Neural cell (in vitro differentiated cells): ENCODE measurements around the gene TRAPPC14. TPM values are rescaled to one million over a fixed set of nuclear protein-coding genes. Genes with fewer than 3 reads are reported as not detected.

ENCODE experiments used
- H2AFZ ChIP-seq: fragments of 200-600, 300-800 bp; sonication (generic), shearing (Covaris generic); 2 replicates; pipeline ENCODE4 v1.6.0; 2014; ENCODE audit warnings: low read depth, mild to moderate bottlenecking, antibody characterized with exemption, low read length, moderate library complexity
- H3F3A ChIP-seq: fragments of 200-600 bp; shearing (Covaris generic); 2 replicates; pipeline ENCODE4 v1.6.1; 2016; ENCODE audit warnings: mild to moderate bottlenecking, moderate library complexity, mixed read lengths, antibody characterized with exemption, low read length; ENCODE audit not compliant: insufficient read depth, poor library complexity, severe bottlenecking
- H3K27ac ChIP-seq: fragments of 200-600, 300-800 bp; sonication (generic), shearing (Covaris generic); 2 replicates; pipeline ENCODE4 v1.5.1; 2014; ENCODE audit warnings: mild to moderate bottlenecking, low read length, moderate library complexity
- H3K27me3 ChIP-seq: fragments of 300-800, 200-600 bp; sonication (generic), shearing (Covaris generic); 2 replicates; pipeline ENCODE4 v1.6.0; 2014; ENCODE audit warnings: mild to moderate bottlenecking, low read depth, low read length, moderate library complexity; ENCODE audit not compliant: insufficient read depth
- H3K36me3 ChIP-seq: fragments of 300-800, 200-600 bp; sonication (generic), shearing (Covaris generic); 2 replicates; pipeline ENCODE4 v1.5.1; 2014; ENCODE audit warnings: mild to moderate bottlenecking, antibody characterized with exemption, low read length, moderate library complexity; ENCODE audit not compliant: insufficient read depth
- H3K4me2 ChIP-seq: fragments of 300-800, 200-600 bp; sonication (generic), shearing (Covaris generic); 2 replicates; pipeline ENCODE4 v1.6.0; 2014; ENCODE audit warnings: mild to moderate bottlenecking, low read length
- H3K4me3 ChIP-seq: fragments of 300-800, 200-600 bp; sonication (generic), shearing (Covaris generic); 2 replicates; pipeline ENCODE4 v1.5.1; 2014; ENCODE audit warnings: mild to moderate bottlenecking, low read length, moderate library complexity
- H3K79me2 ChIP-seq: fragments of 200-600 bp; shearing (Covaris generic); replicated peaks from 2 replicates; pipeline ENCODE4 v1.6.0; 2014; ENCODE audit warnings: mild to moderate bottlenecking, low read length, moderate library complexity; ENCODE audit not compliant: insufficient read depth
- H3K9ac ChIP-seq: fragments of 300-800, 200-600 bp; sonication (generic), shearing (Covaris generic); 2 replicates; pipeline ENCODE4 v1.6.1; 2016; ENCODE audit warnings: mild to moderate bottlenecking, low read length, mixed read lengths
- H3K9me2 ChIP-seq: fragments of 200-600 bp; shearing (Covaris generic); 2 replicates; pipeline ENCODE4 v1.6.1; 2016; ENCODE audit warnings: mild to moderate bottlenecking, low read length, mixed read lengths; ENCODE audit not compliant: insufficient read depth
- H3K9me3 ChIP-seq: fragments of 200-600, 300-800 bp; sonication (generic), shearing (Covaris generic); 2 replicates; pipeline ENCODE4 v1.6.1; 2016; ENCODE audit warnings: mild to moderate bottlenecking, mixed run types, low read length, moderate library complexity, mixed read lengths
- H4K20me1 ChIP-seq: fragments of 200-600 bp; shearing (Covaris generic); 2 replicates; pipeline ENCODE4 v1.6.1; 2016; ENCODE audit warnings: mild to moderate bottlenecking, mixed run types; ENCODE audit not compliant: insufficient read depth
- CTCF ChIP-seq: fragments of 450-650 bp; IDR thresholded peaks from 2 replicates; pipeline ENCODE4 v1.5.1; 2014; ENCODE audit warnings: antibody characterized with exemption, mild to moderate bottlenecking, moderate library complexity; ENCODE audit not compliant: poor library complexity, severe bottlenecking
- EP300 ChIP-seq: fragments of 450-650 bp; conservative IDR thresholded peaks from 2 replicates; pipeline ENCODE4 v1.6.1; 2014; ENCODE audit warnings: antibody characterized with exemption, mild to moderate bottlenecking, moderate library complexity; ENCODE audit not compliant: poor library complexity, severe bottlenecking
- EZH2 ChIP-seq: fragments of 200-600, 300-800 bp; shearing (Covaris generic), sonication (generic); IDR thresholded peaks from 2 replicates; pipeline ENCODE4 v1.6.1; 2014; ENCODE audit warnings: antibody characterized with exemption, low read length, borderline replicate concordance, mild to moderate bottlenecking; ENCODE audit not compliant: insufficient read depth, poor library complexity, severe bottlenecking
- MXI1 ChIP-seq: fragments of 450-650 bp; conservative IDR thresholded peaks from 2 replicates; pipeline ENCODE4 v1.6.1; 2014; ENCODE audit warnings: antibody characterized with exemption, mild to moderate bottlenecking; ENCODE audit not compliant: poor library complexity, severe bottlenecking
- POLR2AphosphoS5 ChIP-seq: IDR thresholded peaks from 2 replicates; pipeline ENCODE4 v1.6.1; 2012
- RAD21 ChIP-seq: fragments of 450-650 bp; conservative IDR thresholded peaks from 2 replicates; pipeline ENCODE4 v1.6.1; 2014; ENCODE audit warnings: antibody characterized with exemption, mild to moderate bottlenecking, moderate library complexity
- REST ChIP-seq: IDR thresholded peaks from 2 replicates; pipeline ENCODE4 v1.6.1; 2012; ENCODE audit warnings: borderline replicate concordance
- SMC3 ChIP-seq: fragments of 450-650 bp; conservative IDR thresholded peaks from 2 replicates; pipeline ENCODE4 v1.6.1; 2014; ENCODE audit warnings: antibody characterized with exemption, mild to moderate bottlenecking, moderate library complexity; ENCODE audit not compliant: poor library complexity
- TAF1 ChIP-seq: IDR thresholded peaks from 2 replicates; pipeline ENCODE4 v1.6.1; 2012; ENCODE audit warnings: low read depth
- polyA plus RNA-seq: library from polyadenylated mRNA; depleted of rRNA; stranded (reverse); fragments of >200 nt; gene quantifications from 2 replicates; pipeline ENCODE4 v1.2.3, GENCODE V29; 2014

The TRAPPC14 gene
- polyA plus RNA-seq, 1 donor from 2014 or later = 26.7 TPM

DNA sequence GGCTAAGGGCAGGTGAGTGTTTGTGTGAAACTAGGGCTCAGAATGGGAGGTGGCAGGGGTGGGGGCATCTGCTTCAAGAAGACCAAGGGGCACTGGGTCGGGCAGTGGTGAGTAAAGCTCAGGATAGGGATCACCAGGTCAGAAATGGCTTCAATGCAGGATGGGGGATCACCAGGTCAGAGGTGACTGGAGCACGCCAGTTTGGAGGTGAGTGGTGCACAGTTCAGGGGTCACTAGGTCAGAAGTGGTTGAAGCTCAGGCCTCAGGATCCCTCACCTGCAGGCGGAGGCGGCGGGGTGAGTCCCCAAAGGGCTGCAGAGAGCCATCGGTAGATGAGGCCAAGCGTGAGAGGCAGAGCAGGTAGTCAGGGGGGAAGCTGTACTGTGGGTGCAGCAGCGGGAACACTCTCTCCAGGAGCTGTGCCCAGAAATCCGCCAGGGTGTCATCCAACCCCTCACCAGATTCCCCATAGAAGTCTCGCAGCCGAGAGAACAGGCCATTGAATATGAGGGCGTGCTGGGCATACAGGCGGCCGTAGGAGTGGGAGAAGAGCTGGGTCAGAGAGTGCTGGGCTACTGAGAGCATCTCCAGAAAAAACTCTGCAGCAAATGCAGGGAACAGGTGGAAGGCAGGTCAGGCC lies 16.9 kb upstream of the TRAPPC14 start:
- H3F3A ChIP-seq = no peaks in the 10 kb centered on the region
- peak overlapping the region; percentile 88 for H3K4me3 ChIP-seq
- H3K79me2 ChIP-seq = peaks cover 22% of the 10 kb centered on the region
- H3K27me3 ChIP-seq = no peaks in the 10 kb centered on the region
- TF ChIP-seq SMC3 (no peak), TAF1 (no peak), EZH2 (no peak), EP300 (no peak), RAD21 (no peak), MXI1 (no peak), CTCF (no peak), POLR2AphosphoS5 (no peak), REST (no peak)
- no peaks in the 10 kb centered on the region for H3K36me3 ChIP-seq
- no peak overlapping the region for H2AFZ ChIP-seq
- peak overlapping the region; percentile 99 for H3K9ac ChIP-seq
- H4K20me1 ChIP-seq = no peaks in the 10 kb centered on the region
- peak overlapping the region; percentile 73 for H3K4me2 ChIP-seq
- H3K9me2 ChIP-seq = no peaks in the 10 kb centered on the region
- no peak overlapping the region for H3K27ac ChIP-seq
- no peaks in the 10 kb centered on the region for H3K9me3 ChIP-seq

- TF ChIP-seq EP300 = no peak
- no peak for TF ChIP-seq EZH2
- TF ChIP-seq MXI1 = no peak
- no peak for TF ChIP-seq REST
- TF ChIP-seq CTCF = no peak
- no peak for TF ChIP-seq SMC3
- no peak for TF ChIP-seq TAF1
- TF ChIP-seq POLR2AphosphoS5 = no peak
- no peak for TF ChIP-seq RAD21
- H2AFZ ChIP-seq = no peak overlapping the region
- no peaks in the 10 kb centered on the region for H4K20me1 ChIP-seq
- no peaks in the 10 kb centered on the region for H3K36me3 ChIP-seq
- no peak overlapping the region for H3K27ac ChIP-seq
- H3K27me3 ChIP-seq = no peaks in the 10 kb centered on the region
- peak overlapping the region; percentile 88 for H3K4me3 ChIP-seq
- no peak overlapping the region for H3K9ac ChIP-seq
- H3F3A ChIP-seq = no peaks in the 10 kb centered on the region
- H3K4me2 ChIP-seq = no peak overlapping the region
- H3K79me2 ChIP-seq = peaks cover 22% of the 10 kb centered on the region
- no peaks in the 10 kb centered on the region for H3K9me3 ChIP-seq
- H3K9me2 ChIP-seq = no peaks in the 10 kb centered on the region
Observed at GRCh38 chr7:100174582-100174981, 16.1 kb upstream of the TRAPPC14 start.
